CD14-positive monocyte (primary cell): ENCODE measurements around the gene VEPH1. TPM values are rescaled to one million over a fixed set of nuclear protein-coding genes. Genes with fewer than 3 reads are reported as not detected.

Experiments used
- DNase-seq, 3 donors: peaks; one replicate each; pipeline ENCODE4 v3.0.0-alpha.2; 2011 to 2022
- H2AFZ ChIP-seq: 2 replicates; pipeline ENCODE4 v1.6.0; 2012; ENCODE audit warnings: mild to moderate bottlenecking, low read depth, low read length, inconsistent platforms; ENCODE audit not compliant: insufficient read depth, poor library complexity, severe bottlenecking
- H3K27ac ChIP-seq, 2 donors: 1 replicate in 1 of 2; 2 replicates in 1 of 2; pipeline ENCODE4 v1.5.1; 2012 to 2013; ENCODE audit warnings: low read length in 2 of 2, control low read depth in 1 of 2, inconsistent platforms in 1 of 2, low read depth in 1 of 2, mild to moderate bottlenecking in 1 of 2
- H3K27me3 ChIP-seq, 2 donors: one replicate each; pipeline versions ENCODE4 v1.6.0 to v1.6.1; 2011 to 2013; ENCODE audit warnings: low read length in 2 of 2; ENCODE audit not compliant: control insufficient read depth in 2 of 2, insufficient read depth in 2 of 2
- H3K36me3 ChIP-seq, 2 donors: replicated peaks in 1 of 2; 1 replicate in 1 of 2; 2 replicates in 1 of 2; pipeline versions ENCODE4 v1.5.1 to v1.6.1; 2012 to 2013; ENCODE audit warnings: low read length in 2 of 2, control low read depth in 1 of 2, inconsistent platforms in 1 of 2, mild to moderate bottlenecking in 1 of 2; ENCODE audit not compliant: insufficient read depth in 2 of 2, control insufficient read depth in 1 of 2
- H3K4me1 ChIP-seq, 2 donors: 1 replicate in 1 of 2; 2 replicates in 1 of 2; pipeline versions ENCODE4 v1.5.1 to v1.6.1; 2012 to 2013; ENCODE audit warnings: low read length in 2 of 2, control low read depth in 1 of 2, inconsistent platforms in 1 of 2, mild to moderate bottlenecking in 1 of 2, moderate library complexity in 1 of 2; ENCODE audit not compliant: insufficient read depth in 2 of 2, control insufficient read depth in 1 of 2
- H3K4me2 ChIP-seq: replicated peaks from 2 replicates; pipeline ENCODE3; 2012; ENCODE audit warnings: low read length, moderate library complexity, mild to moderate bottlenecking; ENCODE audit not compliant: poor library complexity, severe bottlenecking; ENCODE audit errors: extremely low read depth
- H3K4me3 ChIP-seq, 3 experiments: fragments of 200-600 bp in 1 of 3; sonication (generic) in 1 of 3; replicated peaks in 1 of 3; 1 replicate in 2 of 3; 2 replicates in 1 of 3; pipeline ENCODE4 v1.5.1; 2011 to 2013; ENCODE audit warnings: low read length in 3 of 3, mild to moderate bottlenecking in 3 of 3, control low read depth in 2 of 3, low read depth in 2 of 3, inconsistent platforms in 1 of 3, moderate library complexity in 1 of 3
- H3K79me2 ChIP-seq: 2 replicates; pipeline ENCODE4 v1.6.0; 2012; ENCODE audit warnings: mild to moderate bottlenecking, control low read depth, inconsistent platforms, low read length, moderate library complexity; ENCODE audit not compliant: insufficient read depth
- H3K9ac ChIP-seq: 2 replicates; pipeline ENCODE4 v1.6.0; 2017; ENCODE audit warnings: low read length, mild to moderate bottlenecking; ENCODE audit not compliant: insufficient read depth, poor library complexity, severe bottlenecking
- H3K9me3 ChIP-seq, 2 donors: replicated peaks in 1 of 2; 1 replicate in 1 of 2; 2 replicates in 1 of 2; pipeline versions ENCODE4 v1.5.1 to v1.6.1; 2012 to 2013; ENCODE audit warnings: low read length in 2 of 2, control low read depth in 1 of 2; ENCODE audit not compliant: control insufficient read depth in 1 of 2, insufficient read depth in 1 of 2
- H4K20me1 ChIP-seq: 2 replicates; pipeline ENCODE4 v1.6.0; 2012; ENCODE audit warnings: mild to moderate bottlenecking, low read length, control low read depth, moderate library complexity; ENCODE audit not compliant: insufficient read depth
- H3K27ac Mint-ChIP-seq, 7 donors: one replicate each; pipeline ENCODE4 v1.8.0; 2020; ENCODE audit warnings: mild to moderate bottlenecking in 7 of 7, mixed read lengths in 7 of 7, moderate library complexity in 6 of 7, inconsistent platforms in 2 of 7
- H3K27me3 Mint-ChIP-seq, 3 donors: one replicate each; pipeline ENCODE4 v1.8.0; 2021 to 2022; ENCODE audit warnings: low read depth in 3 of 3, mild to moderate bottlenecking in 3 of 3, mixed read lengths in 3 of 3, moderate library complexity in 3 of 3, inconsistent platforms in 1 of 3
- H3K36me3 Mint-ChIP-seq, 2 donors: one replicate each; pipeline ENCODE4 v1.8.0; 2020; ENCODE audit warnings: mixed read lengths in 2 of 2, inconsistent platforms in 1 of 2, mild to moderate bottlenecking in 1 of 2
- H3K4me1 Mint-ChIP-seq: one replicate; pipeline ENCODE4 v1.8.0; 2020; ENCODE audit warnings: mild to moderate bottlenecking, mixed read lengths
- H3K4me3 Mint-ChIP-seq, 2 donors: one replicate each; pipeline ENCODE4 v1.8.0; 2020; ENCODE audit warnings: mild to moderate bottlenecking in 2 of 2, mixed read lengths in 2 of 2, moderate library complexity in 1 of 2
- H3K9me3 Mint-ChIP-seq, 7 donors: one replicate each; pipeline ENCODE4 v1.8.0; 2020 to 2022; ENCODE audit warnings: mixed read lengths in 7 of 7, mild to moderate bottlenecking in 6 of 7, moderate library complexity in 6 of 7, inconsistent platforms in 2 of 7
- WGBS: methylation state at CpG from one replicate; pipeline ENCODE4 v1.1.5; 2013; ENCODE audit warnings: missing lambda C conversion rate; ENCODE audit not compliant: insufficient coverage; 5-methylcytosine and 5-hydroxymethylcytosine counted together
- intact Hi-C, 2 donors: fragments of 100-400 bp; cut with micrococcal nuclease; formaldehyde crosslinking; loops; one replicate each; pipeline versions ENCODE4 v1.15.0 to v1.15.1; 2023
- polyA plus RNA-seq, 3 donors: library from polyadenylated mRNA; depleted of rRNA in 1 of 3; unstranded in 2 of 3; stranded (reverse) in 1 of 3; fragments of 300-500 nt in 2 of 3; fragments of >200 nt in 1 of 3; fragmentation: Illumina TruSeq in 2 of 3; gene quantifications; 1 replicate in 2 of 3; 2 replicates in 1 of 3; pipeline ENCODE4 v1.2.3, GENCODE V29; 2012 to 2021
- TF ChIP-seq, protein P1 (sequence below): fragments of 200-600 bp; IDR thresholded peaks from one replicate; pipeline ENCODE4 v1.8.0; 2022; ENCODE audit warnings: antibody characterized with exemption, mild to moderate bottlenecking

Gene VEPH1
- polyA plus RNA-seq, 3 donors: 0.44 TPM; not detected in 2

DNA sequence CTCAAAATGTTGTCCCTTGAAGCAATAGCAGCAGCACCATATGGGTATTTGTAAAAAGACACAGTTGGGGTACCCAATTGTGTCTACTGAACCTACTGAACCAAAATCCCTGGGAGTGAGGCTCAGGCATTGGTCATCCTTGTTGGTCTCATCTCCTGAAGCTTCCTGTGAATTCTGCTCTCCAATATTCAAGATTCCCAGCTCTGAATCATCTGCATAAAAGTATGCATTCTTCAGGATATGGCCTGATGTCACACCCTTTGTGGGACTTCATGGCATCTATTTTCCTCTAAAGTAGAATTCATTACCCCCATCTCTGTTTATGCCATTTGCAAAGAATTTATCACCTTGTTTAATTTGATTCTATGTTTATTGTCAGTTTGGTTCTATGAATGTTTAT lies 79.9 kb downstream of the VEPH1 start:
- no peaks in the 10 kb centered on the region for H4K20me1 ChIP-seq
- Mint-ChIP-seq H3K27ac (no peak overlapping the region), H3K9me3 (peaks cover 8 to 17% (median 14%) of the 10 kb centered on the region in 7 donors), H3K27me3 (peaks cover 0 to 5% (median 2%) of the 10 kb centered on the region in 3 donors), H3K4me1 (peaks cover 3% of the 10 kb centered on the region), H3K4me3 (no peak overlapping the region), H3K36me3 (no peaks in the 10 kb centered on the region)
- H3K9me3 ChIP-seq: peaks cover 0 to 14% of the 10 kb centered on the region in 2 donors
- no peaks in the 10 kb centered on the region for H3K36me3 ChIP-seq
- H3K4me2 ChIP-seq: no peak overlapping the region
- H3K4me3 ChIP-seq: no peak overlapping the region
- no peak for DNase-seq
- TF ChIP-seq, protein P1, sequence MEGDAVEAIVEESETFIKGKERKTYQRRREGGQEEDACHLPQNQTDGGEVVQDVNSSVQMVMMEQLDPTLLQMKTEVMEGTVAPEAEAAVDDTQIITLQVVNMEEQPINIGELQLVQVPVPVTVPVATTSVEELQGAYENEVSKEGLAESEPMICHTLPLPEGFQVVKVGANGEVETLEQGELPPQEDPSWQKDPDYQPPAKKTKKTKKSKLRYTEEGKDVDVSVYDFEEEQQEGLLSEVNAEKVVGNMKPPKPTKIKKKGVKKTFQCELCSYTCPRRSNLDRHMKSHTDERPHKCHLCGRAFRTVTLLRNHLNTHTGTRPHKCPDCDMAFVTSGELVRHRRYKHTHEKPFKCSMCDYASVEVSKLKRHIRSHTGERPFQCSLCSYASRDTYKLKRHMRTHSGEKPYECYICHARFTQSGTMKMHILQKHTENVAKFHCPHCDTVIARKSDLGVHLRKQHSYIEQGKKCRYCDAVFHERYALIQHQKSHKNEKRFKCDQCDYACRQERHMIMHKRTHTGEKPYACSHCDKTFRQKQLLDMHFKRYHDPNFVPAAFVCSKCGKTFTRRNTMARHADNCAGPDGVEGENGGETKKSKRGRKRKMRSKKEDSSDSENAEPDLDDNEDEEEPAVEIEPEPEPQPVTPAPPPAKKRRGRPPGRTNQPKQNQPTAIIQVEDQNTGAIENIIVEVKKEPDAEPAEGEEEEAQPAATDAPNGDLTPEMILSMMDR: no peak
- H3K79me2 ChIP-seq: no peaks in the 10 kb centered on the region
- no peak overlapping the region for H3K9ac ChIP-seq
- peaks cover 4 to 7% of the 10 kb centered on the region in 2 donors for H3K4me1 ChIP-seq
- no peak overlapping the region for H2AFZ ChIP-seq
- no peak overlapping the region for H3K27ac ChIP-seq
- H3K27me3 ChIP-seq: no peaks in the 10 kb centered on the region
- intact Hi-C loops: no loop called here

DNA sequence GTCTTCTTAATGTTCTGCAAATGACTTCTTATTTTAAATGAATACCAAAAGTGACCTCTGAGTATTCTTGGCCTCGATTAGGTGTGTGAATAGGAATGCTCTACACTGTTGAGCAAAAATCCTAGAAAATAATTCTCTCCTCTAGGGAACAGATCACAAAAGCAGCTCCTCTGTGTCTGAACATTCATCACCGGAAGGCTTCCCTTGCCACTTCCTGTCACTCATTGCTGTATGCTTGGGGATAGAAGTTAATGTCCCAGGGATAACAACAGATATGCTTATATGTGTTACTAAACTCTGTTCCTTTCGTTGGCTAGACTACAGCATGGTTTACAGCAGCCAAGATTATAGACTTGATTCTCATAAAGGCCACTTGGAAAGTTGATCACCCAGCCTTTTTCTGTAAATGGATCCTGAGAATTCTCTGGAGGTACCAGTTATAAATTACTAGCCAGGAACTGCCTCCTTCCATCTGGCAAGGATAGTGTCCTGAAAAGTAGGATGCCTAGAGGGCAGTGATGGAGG lies 82.5 kb downstream of the VEPH1 start:
- no peak overlapping the region for H3K27ac Mint-ChIP-seq

More for the DNA sequence above, 82.5 kb downstream of the VEPH1 start:
- WGBS: 67% methylated on average over 1 of the region's 3 CpGs
- Histone ChIP-seq H3K27me3 (no peaks in the 10 kb centered on the region), H3K9ac (no peak overlapping the region), H3K4me2 (no peak overlapping the region), H3K4me1 (no peaks in the 10 kb centered on the region), H3K36me3 (no peaks in the 10 kb centered on the region), H4K20me1 (no peaks in the 10 kb centered on the region), H2AFZ (no peak overlapping the region), H3K27ac (no peak overlapping the region), H3K79me2 (no peaks in the 10 kb centered on the region), H3K4me3 (no peak overlapping the region), H3K9me3 (peaks cover 0 to 10% of the 10 kb centered on the region in 2 donors)
- Mint-ChIP-seq H3K4me3 (no peak overlapping the region), H3K4me1 (no peaks in the 10 kb centered on the region), H3K9me3 (peaks cover 2 to 10% (median 10%) of the 10 kb centered on the region in 7 donors), H3K27me3 (peaks cover 0 to 5% (median 3%) of the 10 kb centered on the region in 3 donors), H3K36me3 (no peaks in the 10 kb centered on the region)
- DNase-seq: no peak
- intact Hi-C loops: no loop called here
- TF ChIP-seq, protein P1: no peak
